ENCODE data around the gene DUXA. TPM values are rescaled to one million over a fixed set of nuclear protein-coding genes. Genes with fewer than 3 reads are reported as not detected.
"Not testable (repeated sequence)": the region's sequence is repeated elsewhere in the genome, so short reads cannot be mapped to it uniquely, and the experiment has no call there.

DUXA gene
- total RNA-seq, 1 experiment from 2014 or later: not detected

DNA sequence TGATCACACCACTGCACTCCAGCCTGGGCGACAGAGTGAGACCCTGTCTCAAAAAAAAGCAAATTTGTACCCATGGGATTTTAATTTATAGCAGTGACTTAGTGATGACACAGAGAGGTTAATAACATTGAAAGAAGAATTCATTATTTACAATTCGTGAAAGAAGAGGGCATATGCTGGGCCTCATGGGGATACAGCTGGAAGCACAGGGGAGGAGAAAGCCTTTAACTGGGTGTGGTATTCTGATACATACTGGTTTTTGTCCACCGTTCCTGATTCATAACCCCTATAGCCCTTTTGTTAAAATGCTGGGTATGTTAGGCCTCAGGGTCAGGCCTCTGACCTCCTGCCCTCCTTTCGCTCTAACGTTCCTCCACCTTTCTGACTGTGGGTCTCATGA lies 34.9 kb upstream of the DUXA start:
- peaks cover 31% of the 10 kb centered on the region for H3K36me3 Mint-ChIP-seq
- no peaks in the 10 kb centered on the region for H3K4me1 Mint-ChIP-seq
- no peak overlapping the region for H3K27ac Mint-ChIP-seq
- H3K4me3 Mint-ChIP-seq: no peak overlapping the region
- ChIA-PET POLR2A (no interaction called here), CTCF (no interaction called here)
- TF ChIP-seq MYBL2 (CRISPR knock-in tag; IDR thresholded peaks at IDR 0.05): no peak
- TF ChIP-seq ZNF423 (CRISPR knock-in tag; IDR thresholded peaks at IDR 0.05): no peak
- TF ChIP-seq ATF6 (CRISPR knock-in tag; IDR thresholded peaks at IDR 0.05): no peak
- no peak for TF ChIP-seq JUN (CRISPR knock-in tag; IDR thresholded peaks at IDR 0.05)
- no peak for TF ChIP-seq FOXP4 (CRISPR knock-in tag; IDR thresholded peaks at IDR 0.05)
- TF ChIP-seq EMX1 (CRISPR knock-in tag; IDR thresholded peaks at IDR 0.05): no peak
- TF ChIP-seq ZNF281 (CRISPR knock-in tag; IDR thresholded peaks at IDR 0.05): no peak
- TF ChIP-seq USF1 (CRISPR knock-in tag; IDR thresholded peaks at IDR 0.05): no peak
- no peak for TF ChIP-seq RELA (CRISPR knock-in tag; IDR thresholded peaks at IDR 0.05; ENCODE audit: borderline replicate concordance)
- TF ChIP-seq KAT7 (CRISPR knock-in tag; IDR thresholded peaks at IDR 0.05; ENCODE audit: borderline replicate concordance): no peak
- TF ChIP-seq PRRX2 (CRISPR knock-in tag; IDR thresholded peaks at IDR 0.05): no peak
- TF ChIP-seq ELF4 (CRISPR knock-in tag; IDR thresholded peaks at IDR 0.05; ENCODE audit: low read depth): no peak
- TF ChIP-seq, protein P1, sequence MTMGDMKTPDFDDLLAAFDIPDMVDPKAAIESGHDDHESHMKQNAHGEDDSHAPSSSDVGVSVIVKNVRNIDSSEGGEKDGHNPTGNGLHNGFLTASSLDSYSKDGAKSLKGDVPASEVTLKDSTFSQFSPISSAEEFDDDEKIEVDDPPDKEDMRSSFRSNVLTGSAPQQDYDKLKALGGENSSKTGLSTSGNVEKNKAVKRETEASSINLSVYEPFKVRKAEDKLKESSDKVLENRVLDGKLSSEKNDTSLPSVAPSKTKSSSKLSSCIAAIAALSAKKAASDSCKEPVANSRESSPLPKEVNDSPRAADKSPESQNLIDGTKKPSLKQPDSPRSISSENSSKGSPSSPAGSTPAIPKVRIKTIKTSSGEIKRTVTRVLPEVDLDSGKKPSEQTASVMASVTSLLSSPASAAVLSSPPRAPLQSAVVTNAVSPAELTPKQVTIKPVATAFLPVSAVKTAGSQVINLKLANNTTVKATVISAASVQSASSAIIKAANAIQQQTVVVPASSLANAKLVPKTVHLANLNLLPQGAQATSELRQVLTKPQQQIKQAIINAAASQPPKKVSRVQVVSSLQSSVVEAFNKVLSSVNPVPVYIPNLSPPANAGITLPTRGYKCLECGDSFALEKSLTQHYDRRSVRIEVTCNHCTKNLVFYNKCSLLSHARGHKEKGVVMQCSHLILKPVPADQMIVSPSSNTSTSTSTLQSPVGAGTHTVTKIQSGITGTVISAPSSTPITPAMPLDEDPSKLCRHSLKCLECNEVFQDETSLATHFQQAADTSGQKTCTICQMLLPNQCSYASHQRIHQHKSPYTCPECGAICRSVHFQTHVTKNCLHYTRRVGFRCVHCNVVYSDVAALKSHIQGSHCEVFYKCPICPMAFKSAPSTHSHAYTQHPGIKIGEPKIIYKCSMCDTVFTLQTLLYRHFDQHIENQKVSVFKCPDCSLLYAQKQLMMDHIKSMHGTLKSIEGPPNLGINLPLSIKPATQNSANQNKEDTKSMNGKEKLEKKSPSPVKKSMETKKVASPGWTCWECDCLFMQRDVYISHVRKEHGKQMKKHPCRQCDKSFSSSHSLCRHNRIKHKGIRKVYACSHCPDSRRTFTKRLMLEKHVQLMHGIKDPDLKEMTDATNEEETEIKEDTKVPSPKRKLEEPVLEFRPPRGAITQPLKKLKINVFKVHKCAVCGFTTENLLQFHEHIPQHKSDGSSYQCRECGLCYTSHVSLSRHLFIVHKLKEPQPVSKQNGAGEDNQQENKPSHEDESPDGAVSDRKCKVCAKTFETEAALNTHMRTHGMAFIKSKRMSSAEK (CRISPR knock-in tag; IDR thresholded peaks at IDR 0.05; ENCODE audit: borderline replicate concordance): no peak
- no peak for TF ChIP-seq STAT6 (CRISPR knock-in tag; conservative IDR thresholded peaks at IDR 0.05; ENCODE audit: low read depth)
- TF ChIP-seq CBFB (CRISPR knock-in tag; IDR thresholded peaks at IDR 0.05; ENCODE audit: low read depth): no peak
- DNase-seq (ENCODE audit: low spot score) (no peak), ATAC-seq (no peak)
- no peaks in the 10 kb centered on the region for H3K27me3 Mint-ChIP-seq (ENCODE audit: low read depth)
- H3K9me3 Mint-ChIP-seq: no peaks in the 10 kb centered on the region

- CTCF ChIA-PET; ATAC-seq; DNase-seq (ENCODE audit: low spot score); H3K27me3 Mint-ChIP-seq (ENCODE audit: low read depth); H3K4me1 Mint-ChIP-seq; H3K4me3 Mint-ChIP-seq; H3K27ac Mint-ChIP-seq; POLR2A ChIA-PET; H3K9me3 Mint-ChIP-seq: not testable (repeated sequence)
- H3K36me3 Mint-ChIP-seq: peaks cover 48% of the 10 kb centered on the region
Measured at GRCh38 chr19:57197874-57198273, 30.6 kb upstream of the DUXA start.
